ENCODE results near the gene ASPSCR1.

GRCh38 chr17:81932333-81932983 lies 45.0 kb upstream of the ASPSCR1 start:
- TF ChIP-seq, protein P1, sequence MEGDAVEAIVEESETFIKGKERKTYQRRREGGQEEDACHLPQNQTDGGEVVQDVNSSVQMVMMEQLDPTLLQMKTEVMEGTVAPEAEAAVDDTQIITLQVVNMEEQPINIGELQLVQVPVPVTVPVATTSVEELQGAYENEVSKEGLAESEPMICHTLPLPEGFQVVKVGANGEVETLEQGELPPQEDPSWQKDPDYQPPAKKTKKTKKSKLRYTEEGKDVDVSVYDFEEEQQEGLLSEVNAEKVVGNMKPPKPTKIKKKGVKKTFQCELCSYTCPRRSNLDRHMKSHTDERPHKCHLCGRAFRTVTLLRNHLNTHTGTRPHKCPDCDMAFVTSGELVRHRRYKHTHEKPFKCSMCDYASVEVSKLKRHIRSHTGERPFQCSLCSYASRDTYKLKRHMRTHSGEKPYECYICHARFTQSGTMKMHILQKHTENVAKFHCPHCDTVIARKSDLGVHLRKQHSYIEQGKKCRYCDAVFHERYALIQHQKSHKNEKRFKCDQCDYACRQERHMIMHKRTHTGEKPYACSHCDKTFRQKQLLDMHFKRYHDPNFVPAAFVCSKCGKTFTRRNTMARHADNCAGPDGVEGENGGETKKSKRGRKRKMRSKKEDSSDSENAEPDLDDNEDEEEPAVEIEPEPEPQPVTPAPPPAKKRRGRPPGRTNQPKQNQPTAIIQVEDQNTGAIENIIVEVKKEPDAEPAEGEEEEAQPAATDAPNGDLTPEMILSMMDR (IDR thresholded peaks at IDR 0.05), result no peak
- TF ChIP-seq EZH2 (IDR thresholded peaks at IDR 0.05) (no peak), EZH2phosphoT487 (IDR thresholded peaks at IDR 0.05) (no peak)
